ENCODE measurements around the gene PRKCE.

DNA sequence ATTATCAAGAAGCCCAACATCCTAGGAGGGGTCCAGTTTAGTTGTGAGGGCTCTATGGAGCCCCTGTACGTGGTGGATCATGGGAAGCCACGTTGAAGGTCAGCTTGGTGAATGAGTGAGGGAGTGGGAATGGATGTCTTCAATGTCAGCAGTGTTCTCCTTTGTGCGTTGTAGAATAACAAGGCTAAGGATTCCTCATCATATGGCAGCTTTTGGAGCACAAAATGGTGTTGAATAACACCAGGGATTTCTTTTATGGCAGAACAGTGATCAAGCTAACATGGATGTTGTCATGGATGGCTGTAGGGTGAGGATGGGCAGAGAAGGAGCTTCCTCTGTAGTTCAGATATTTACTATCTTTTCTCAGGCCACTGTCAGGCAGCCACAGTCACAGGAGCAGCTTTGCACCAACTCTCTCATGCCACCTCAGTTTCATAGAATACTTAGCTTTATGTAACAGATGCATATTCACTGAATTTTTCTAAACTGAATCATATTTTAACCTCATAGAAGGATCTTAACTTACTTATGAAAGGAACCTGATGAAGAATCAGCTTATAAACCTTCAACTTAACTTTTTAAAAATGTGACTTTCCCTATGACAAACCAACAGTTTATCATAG is 361.3 kb downstream of the PRKCE start:
- TF ChIP-seq, protein P1, sequence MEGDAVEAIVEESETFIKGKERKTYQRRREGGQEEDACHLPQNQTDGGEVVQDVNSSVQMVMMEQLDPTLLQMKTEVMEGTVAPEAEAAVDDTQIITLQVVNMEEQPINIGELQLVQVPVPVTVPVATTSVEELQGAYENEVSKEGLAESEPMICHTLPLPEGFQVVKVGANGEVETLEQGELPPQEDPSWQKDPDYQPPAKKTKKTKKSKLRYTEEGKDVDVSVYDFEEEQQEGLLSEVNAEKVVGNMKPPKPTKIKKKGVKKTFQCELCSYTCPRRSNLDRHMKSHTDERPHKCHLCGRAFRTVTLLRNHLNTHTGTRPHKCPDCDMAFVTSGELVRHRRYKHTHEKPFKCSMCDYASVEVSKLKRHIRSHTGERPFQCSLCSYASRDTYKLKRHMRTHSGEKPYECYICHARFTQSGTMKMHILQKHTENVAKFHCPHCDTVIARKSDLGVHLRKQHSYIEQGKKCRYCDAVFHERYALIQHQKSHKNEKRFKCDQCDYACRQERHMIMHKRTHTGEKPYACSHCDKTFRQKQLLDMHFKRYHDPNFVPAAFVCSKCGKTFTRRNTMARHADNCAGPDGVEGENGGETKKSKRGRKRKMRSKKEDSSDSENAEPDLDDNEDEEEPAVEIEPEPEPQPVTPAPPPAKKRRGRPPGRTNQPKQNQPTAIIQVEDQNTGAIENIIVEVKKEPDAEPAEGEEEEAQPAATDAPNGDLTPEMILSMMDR (conservative IDR thresholded peaks at IDR 0.05; ENCODE audit: low read length) = no peak
- no peak for TF ChIP-seq EZH2phosphoT487 (IDR thresholded peaks at IDR 0.05; ENCODE audit: borderline replicate concordance, low read depth, low read length)

Data from OCI-LY7 (cell line).